ENCODE results near the gene ARIH2. TPM values are rescaled to one million over a fixed set of nuclear protein-coding genes. Genes with fewer than 3 reads are reported as not detected.

Gene ARIH2
- total RNA-seq, 1 experiment from 2014 or later = 122 TPM

DNA sequence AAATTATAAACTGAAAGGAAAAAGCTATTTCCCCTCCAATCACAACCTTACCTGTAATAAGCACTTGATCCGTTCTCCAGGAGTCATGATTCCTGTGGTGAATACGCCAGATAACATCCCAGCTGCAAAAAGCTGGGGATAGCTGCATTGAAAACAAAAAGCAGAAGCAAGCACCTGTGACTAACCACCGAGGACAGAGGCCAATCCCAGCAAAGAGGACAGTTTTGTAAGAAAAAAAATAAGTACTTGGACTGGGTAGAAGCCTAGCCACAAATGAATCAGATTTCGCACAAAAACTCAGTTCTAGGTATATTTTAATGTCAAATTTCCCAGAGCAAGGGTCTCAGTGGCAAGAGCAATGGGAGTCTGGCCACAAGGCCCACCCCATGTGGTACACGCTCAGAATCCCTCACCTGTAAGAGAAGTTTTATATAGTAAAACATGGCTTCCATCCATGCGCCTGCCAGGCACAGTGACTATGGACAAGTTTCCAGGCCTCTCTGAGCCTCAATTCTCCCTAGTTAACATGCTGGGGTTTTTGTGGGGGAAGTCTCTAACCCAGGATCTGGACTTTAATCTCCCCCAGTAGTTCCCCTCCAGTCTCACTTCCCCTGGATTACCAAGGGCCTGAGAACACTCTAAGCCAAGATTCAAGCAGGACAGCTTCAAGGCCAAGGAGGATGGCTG lies 39.2 kb upstream of the ARIH2 start:
- Histone ChIP-seq H2AFZ (ENCODE audit: low read length) (no peak overlapping the region), H3K23me2 (ENCODE audit: insufficient read length, low read depth, low read length, poor library complexity, severe bottlenecking) (no peaks in the 10 kb centered on the region), H3K27me3 (ENCODE audit: insufficient read depth, low read length) (no peaks in the 10 kb centered on the region), H3K14ac (ENCODE audit: insufficient read depth, low read length) (no peak overlapping the region), H3K4ac (ENCODE audit: low read depth, low read length) (no peak overlapping the region), H4K20me1 (ENCODE audit: control insufficient read depth, insufficient read depth, insufficient read length) (no peaks in the 10 kb centered on the region), H3K4me2 (ENCODE audit: insufficient read depth, insufficient read length, low read length) (no peak overlapping the region), H2BK120ac (ENCODE audit: low read depth, low read length, poor library complexity, severe bottlenecking) (no peak overlapping the region), H2BK15ac (ENCODE audit: low read depth, low read length) (no peak overlapping the region), H4K5ac (ENCODE audit: insufficient read length, low read depth, low read length) (no peak overlapping the region), H2BK5ac (ENCODE audit: insufficient read length, low read length) (no peak overlapping the region), H3K56ac (ENCODE audit: insufficient read length, low read depth, low read length) (no peak overlapping the region), H3K23ac (ENCODE audit: insufficient read length, low read depth, low read length) (no peak overlapping the region), H3K18ac (ENCODE audit: insufficient read length, low read depth, low read length) (no peak overlapping the region), H3K9me3 (ENCODE audit: control insufficient read depth, low read depth, low read length) (no peaks in the 10 kb centered on the region), H3K4me1 (ENCODE audit: insufficient read depth, low read length) (no peaks in the 10 kb centered on the region), H3K9ac (ENCODE audit: extremely low read depth, insufficient read length, low read length) (no peak overlapping the region), H3K79me1 (ENCODE audit: insufficient read depth, low read depth, low read length, poor library complexity, severe bottlenecking) (no peaks in the 10 kb centered on the region), H3T11ph (ENCODE audit: low read length) (no peak overlapping the region), H2BK12ac (ENCODE audit: insufficient read length, low read depth, low read length) (no peak overlapping the region), H2BK20ac (ENCODE audit: low read depth, low read length, poor library complexity, severe bottlenecking) (no peak overlapping the region), H3K27ac (ENCODE audit: insufficient read length, low read depth, low read length) (no peak overlapping the region), H3K79me2 (ENCODE audit: insufficient read depth, low read length) (no peaks in the 10 kb centered on the region), H4K91ac (ENCODE audit: insufficient read length, low read depth, low read length) (no peak overlapping the region), H4K8ac (replicated peaks; ENCODE audit: insufficient read length, low read depth, low read length) (no peak overlapping the region), H2AK5ac (ENCODE audit: insufficient read length, low read length) (no peak overlapping the region)
- no peaks in the 10 kb centered on the region; the same call in 1 of the 2 replicates for H3K27me3 Mint-ChIP-seq (ENCODE audit: low read depth)
- no peak for DNase-seq
- WGBS (ENCODE audit: extremely low coverage, insufficient read length, low lambda C conversion rate) = no CpG with 5 or more reads among the region's 6 CpGs
- 0 out of 7 replicates have a peak, but pooled peaks cover 0 to 2% (median 0%) of the 10 kb centered on the region in 3 experiments for H3K36me3 Mint-ChIP-seq (ENCODE audit: insufficient read depth in 1 of 3, low read depth in 3 of 3)
- H3K9me3 Mint-ChIP-seq = no peaks in the 10 kb centered on the region
- no peaks in the 10 kb centered on the region for H3K4me1 Mint-ChIP-seq
- TF ChIP-seq, protein P1, sequence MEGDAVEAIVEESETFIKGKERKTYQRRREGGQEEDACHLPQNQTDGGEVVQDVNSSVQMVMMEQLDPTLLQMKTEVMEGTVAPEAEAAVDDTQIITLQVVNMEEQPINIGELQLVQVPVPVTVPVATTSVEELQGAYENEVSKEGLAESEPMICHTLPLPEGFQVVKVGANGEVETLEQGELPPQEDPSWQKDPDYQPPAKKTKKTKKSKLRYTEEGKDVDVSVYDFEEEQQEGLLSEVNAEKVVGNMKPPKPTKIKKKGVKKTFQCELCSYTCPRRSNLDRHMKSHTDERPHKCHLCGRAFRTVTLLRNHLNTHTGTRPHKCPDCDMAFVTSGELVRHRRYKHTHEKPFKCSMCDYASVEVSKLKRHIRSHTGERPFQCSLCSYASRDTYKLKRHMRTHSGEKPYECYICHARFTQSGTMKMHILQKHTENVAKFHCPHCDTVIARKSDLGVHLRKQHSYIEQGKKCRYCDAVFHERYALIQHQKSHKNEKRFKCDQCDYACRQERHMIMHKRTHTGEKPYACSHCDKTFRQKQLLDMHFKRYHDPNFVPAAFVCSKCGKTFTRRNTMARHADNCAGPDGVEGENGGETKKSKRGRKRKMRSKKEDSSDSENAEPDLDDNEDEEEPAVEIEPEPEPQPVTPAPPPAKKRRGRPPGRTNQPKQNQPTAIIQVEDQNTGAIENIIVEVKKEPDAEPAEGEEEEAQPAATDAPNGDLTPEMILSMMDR (conservative IDR thresholded peaks at IDR 0.05) = no peak
- no peak overlapping the region for H3K4me3 Mint-ChIP-seq
- peak overlapping the region in 1 of 3 experiments; percentile 50; a peak in 1 of 7 replicates for H3K27ac Mint-ChIP-seq
